H1 (cell line): ENCODE results near the gene BPIFB2. TPM values are rescaled to one million over a fixed set of nuclear protein-coding genes. Genes with fewer than 3 reads are reported as not detected.

Experiments used
- CTCF ChIA-PET: fragments of 300-600 bp; sonication (Branson Sonifier 250); formaldehyde crosslinking; loops from one replicate; lab custom pipeline; 2021; ENCODE audit not compliant: partially characterized antibody; lab: Charles Lee
- POLR2A ChIA-PET: fragments of 300-600 bp; sonication (Branson Sonifier 250); formaldehyde crosslinking; loops from one replicate; lab custom pipeline; 2021; ENCODE audit warnings: inconsistent platforms; ENCODE audit not compliant: partially characterized antibody; lab: Charles Lee
- DNase-seq, 2 experiments: peaks; one replicate each; pipeline versions ENCODE4 v3.0.0 to v3.0.0-alpha.2; 2010 to 2022; ENCODE audit warnings: low spot score in 2 of 2, low read depth in 1 of 2, mixed read lengths in 1 of 2
- FAIRE-seq: peaks from 2 replicates; lab custom pipeline; 2011; peaks lifted over from hg19 to GRCh38; lab: Jason Lieb, UNC
- H2AFZ ChIP-seq: 2 replicates; pipeline ENCODE4 v1.8.1; 2012; ENCODE audit warnings: low read length, inconsistent platforms
- H2AK5ac ChIP-seq: 2 replicates; pipeline ENCODE4 v1.6.1; 2013; ENCODE audit warnings: low read depth, low read length
- H2BK120ac ChIP-seq: replicated peaks from 2 replicates; pipeline ENCODE3; 2013; ENCODE audit warnings: low read depth, low read length, inconsistent platforms
- H2BK12ac ChIP-seq: 2 replicates; pipeline ENCODE4 v1.6.1; 2013; ENCODE audit warnings: low read depth, low read length
- H2BK15ac ChIP-seq: 2 replicates; pipeline ENCODE4 v1.6.1; 2013; ENCODE audit warnings: low read length
- H2BK20ac ChIP-seq: 2 replicates; pipeline ENCODE4 v1.6.1; 2013; ENCODE audit warnings: low read length
- H2BK5ac ChIP-seq: 2 replicates; pipeline ENCODE4 v1.6.1; 2013; ENCODE audit warnings: low read depth, low read length
- H3K14ac ChIP-seq: 2 replicates; pipeline ENCODE4 v1.6.1; 2013; ENCODE audit warnings: inconsistent platforms; ENCODE audit not compliant: insufficient read length
- H3K18ac ChIP-seq: 2 replicates; pipeline ENCODE4 v1.6.1; 2013; ENCODE audit warnings: low read length; ENCODE audit errors: extremely low read depth
- H3K23ac ChIP-seq: 2 replicates; pipeline ENCODE4 v1.6.1; 2013; ENCODE audit warnings: inconsistent platforms; ENCODE audit not compliant: insufficient read length
- H3K23me2 ChIP-seq: 2 replicates; pipeline ENCODE4 v1.6.1; 2013; ENCODE audit warnings: low read depth, low read length
- H3K27ac ChIP-seq: 2 replicates; pipeline ENCODE4 v1.6.1; 2011; ENCODE audit warnings: low read depth, low read length, inconsistent platforms
- H3K27me3 ChIP-seq, 4 experiments: replicated peaks in 1 of 4; 1 replicate in 1 of 4; 2 replicates in 3 of 4; pipeline versions ENCODE4 v1.6.1 to v1.8.1; 2011 to 2013; ENCODE audit warnings: low read length in 3 of 4, mild to moderate bottlenecking in 3 of 4, inconsistent platforms in 2 of 4, mixed read lengths in 2 of 4, moderate library complexity in 1 of 4; ENCODE audit not compliant: control insufficient read depth in 3 of 4, insufficient read depth in 3 of 4; ENCODE audit errors: extremely low read depth in 1 of 4
- H3K36me3 ChIP-seq, 4 experiments: 2 replicates each; pipeline versions ENCODE4 v1.6.1 to v1.8.1; 2011 to 2013; ENCODE audit warnings: mild to moderate bottlenecking in 4 of 4, low read length in 3 of 4, moderate library complexity in 2 of 4, control low read depth in 1 of 4, inconsistent platforms in 1 of 4; ENCODE audit not compliant: insufficient read depth in 4 of 4, control insufficient read depth in 2 of 4
- H3K4ac ChIP-seq: replicated peaks from 2 replicates; pipeline ENCODE3; 2013; ENCODE audit warnings: low read length, low read depth, mixed read lengths, inconsistent platforms; ENCODE audit not compliant: insufficient read length
- H3K4me1 ChIP-seq, 4 experiments: replicated peaks in 1 of 4; 1 replicate in 1 of 4; 2 replicates in 3 of 4; pipeline versions ENCODE4 v1.6.1 to v1.8.1; 2011 to 2013; ENCODE audit warnings: low read length in 3 of 4, inconsistent platforms in 2 of 4, mixed read lengths in 1 of 4; ENCODE audit not compliant: insufficient read depth in 4 of 4, control insufficient read depth in 3 of 4
- H3K4me2 ChIP-seq, 2 experiments: 2 replicates each; pipeline versions ENCODE4 v1.6.1 to v1.8.1; 2011 to 2013; ENCODE audit warnings: low read depth in 2 of 2, low read length in 2 of 2, control low read depth in 1 of 2, inconsistent platforms in 1 of 2, mild to moderate bottlenecking in 1 of 2; ENCODE audit not compliant: insufficient read depth in 1 of 2
- H3K4me3 ChIP-seq, 4 experiments: fragments of 200-600, 300-600 bp in 1 of 4; sonication (generic), shearing (Covaris generic), sonication (Bioruptor Twin) in 1 of 4; 2 replicates each; pipeline versions ENCODE4 v1.5.1 to v1.8.1; 2011 to 2016; ENCODE audit warnings: low read length in 4 of 4, low read depth in 3 of 4, control low read depth in 2 of 4, inconsistent platforms in 2 of 4, mild to moderate bottlenecking in 2 of 4, mixed read lengths in 1 of 4, moderate library complexity in 1 of 4; ENCODE audit not compliant: insufficient read depth in 2 of 4; ENCODE audit errors: extremely low read depth in 1 of 4
- H3K56ac ChIP-seq: replicated peaks from 2 replicates; pipeline ENCODE3; 2013; ENCODE audit warnings: low read depth, mild to moderate bottlenecking, mixed read lengths, low read length, inconsistent platforms; ENCODE audit not compliant: insufficient read length
- H3K79me1 ChIP-seq: 2 replicates; pipeline ENCODE4 v1.6.1; 2013; ENCODE audit warnings: low read depth, low read length, control low read depth
- H3K79me2 ChIP-seq, 2 experiments: 2 replicates each; pipeline versions ENCODE4 v1.6.1 to v1.8.1; 2012 to 2013; ENCODE audit warnings: low read length in 2 of 2, mild to moderate bottlenecking in 2 of 2, inconsistent platforms in 1 of 2; ENCODE audit not compliant: insufficient read depth in 2 of 2, control insufficient read depth in 1 of 2
- H3K9ac ChIP-seq, 4 experiments: replicated peaks in 1 of 4; 1 replicate in 1 of 4; 2 replicates in 3 of 4; pipeline versions ENCODE4 v1.6.1 to v1.8.1; 2011 to 2013; ENCODE audit warnings: low read depth in 3 of 4, low read length in 3 of 4, control low read depth in 2 of 4, mild to moderate bottlenecking in 2 of 4, moderate library complexity in 2 of 4, inconsistent platforms in 1 of 4; ENCODE audit errors: extremely low read depth in 1 of 4
- H3K9me3 ChIP-seq, 2 experiments: 2 replicates each; pipeline versions ENCODE4 v1.6.1 to v1.8.1; 2012 to 2013; ENCODE audit warnings: mild to moderate bottlenecking in 2 of 2, moderate library complexity in 2 of 2, control low read depth in 1 of 2, inconsistent platforms in 1 of 2, low read depth in 1 of 2, low read length in 1 of 2, mixed read lengths in 1 of 2; ENCODE audit not compliant: insufficient read depth in 2 of 2
- H4K20me1 ChIP-seq, 2 experiments: replicated peaks in 1 of 2; 2 replicates each; pipeline versions ENCODE3 to v1.8.1; 2011 to 2013; ENCODE audit warnings: inconsistent platforms in 2 of 2, low read length in 2 of 2, mild to moderate bottlenecking in 1 of 2; ENCODE audit not compliant: insufficient read depth in 2 of 2, control insufficient read depth in 1 of 2
- H4K5ac ChIP-seq: 2 replicates; pipeline ENCODE4 v1.6.1; 2013; ENCODE audit warnings: low read length, low read depth, mixed read lengths, inconsistent platforms; ENCODE audit not compliant: insufficient read length
- H4K8ac ChIP-seq: 2 replicates; pipeline ENCODE4 v1.8.0; 2013; ENCODE audit warnings: mild to moderate bottlenecking, moderate library complexity, low read length, inconsistent platforms; ENCODE audit not compliant: insufficient read depth; ENCODE audit errors: extremely low read depth
- H4K91ac ChIP-seq: replicated peaks from 2 replicates; pipeline ENCODE3; 2013; ENCODE audit warnings: low read length, mixed read lengths, inconsistent platforms; ENCODE audit not compliant: insufficient read length
- ATF2 ChIP-seq: IDR thresholded peaks from 2 replicates; pipeline ENCODE4 v1.6.1; 2012; ENCODE audit warnings: low read length, inconsistent platforms
- CEBPB ChIP-seq: IDR thresholded peaks from 2 replicates; pipeline ENCODE4 v1.6.1; 2012; ENCODE audit warnings: low read depth, low read length
- JUND ChIP-seq: IDR thresholded peaks from 2 replicates; pipeline ENCODE4 v1.6.1; 2011; ENCODE audit warnings: mild to moderate bottlenecking, improper control_type of control experiment, low read length
- SIN3A ChIP-seq, 2 experiments: IDR thresholded peaks in 1 of 2; conservative IDR thresholded peaks in 1 of 2; 2 replicates each; pipeline ENCODE4 v1.6.1; 2011 to 2012; ENCODE audit warnings: low read length in 2 of 2, improper control_type of control experiment in 1 of 2, low read depth in 1 of 2, mild to moderate bottlenecking in 1 of 2
- SP1 ChIP-seq: IDR thresholded peaks from 2 replicates; pipeline ENCODE4 v1.6.1; 2011; ENCODE audit warnings: low read depth, low read length
- SUZ12 ChIP-seq: fragments of 200-600 bp; sonication (generic); IDR thresholded peaks from 2 replicates; pipeline ENCODE4 v1.6.1; 2012; ENCODE audit warnings: mild to moderate bottlenecking, inconsistent platforms, low read length, moderate library complexity, mixed read lengths
- WGBS, 2 experiments: shearing (Covaris generic) in 1 of 2; methylation state at CpG; one replicate each; pipeline versions ENCODE4 v1.1.6 to v1.1.7; 2013 to 2015; ENCODE audit warnings: low lambda C conversion rate in 2 of 2, mixed read lengths in 2 of 2, inconsistent platforms in 1 of 2, low coverage in 1 of 2, missing lambda C conversion rate in 1 of 2; ENCODE audit not compliant: insufficient replicate concordance in 2 of 2, insufficient coverage in 1 of 2, insufficient read length in 1 of 2; ENCODE audit errors: extremely low coverage in 1 of 2, missing lambda C conversion rate in 1 of 2; 5-methylcytosine and 5-hydroxymethylcytosine counted together
- polyA plus RNA-seq, 7 experiments: library from polyadenylated mRNA; depleted of rRNA in 3 of 7; stranded (reverse) in 5 of 7; unstranded in 2 of 7; fragments of >200 nt in 5 of 7; fragments of 200-250 nt in 2 of 7; gene quantifications; 1 replicate in 5 of 7; 2 replicates in 1 of 7; 4 replicates in 1 of 7; pipeline versions ENCODE4 v1.2.1 to v1.2.3, GENCODE V29; 2011 to 2013; ENCODE audit warnings: missing spikeins in 2 of 7, mixed read lengths in 2 of 7
- total RNA-seq: library from RNA; stranded (reverse); fragmentation: NEBNext Ultra II Directional; extraction: Animal tissue kit (Norgen Biotek cat#: 25700); gene quantifications from 2 replicates; pipeline ENCODE4 v1.2.1, GENCODE V29; 2021

BPIFB2 gene
- total and polyA plus RNA-seq, 2 of the 8 experiments (the other 6 are each of a cell fraction or from before 2014, with no cell fraction given): not detected

GRCh38 chr20:33031531-33031930, 24.0 kb downstream of the BPIFB2 start, which contains the start of gene BPIFB6:
BPIFB6 (plus strand) TSS chr20:33031648; CDS start chr20:33031648, 0 bp downstream.
- POLR2A ChIA-PET: no interaction called here

More at GRCh38 chr20:33031531-33031930, 24.0 kb downstream of the BPIFB2 start, which contains the start of gene BPIFB6:
- H3K27ac ChIP-seq: no peak within 1 kb of the TSS
- no peak within 1 kb of the TSS for H2AK5ac ChIP-seq
- H4K20me1 ChIP-seq: peaks cover 0 to 2% of the 10 kb centered on the region in 2 experiments
- H3K56ac ChIP-seq: no peak within 1 kb of the TSS
- no peak within 1 kb of the TSS for H3K9ac ChIP-seq
- no peak within 1 kb of the TSS for H3K4me2 ChIP-seq
- H4K5ac ChIP-seq: no peak within 1 kb of the TSS
- H3K9me3 ChIP-seq: no peaks in the 10 kb centered on the region
- no peaks in the 10 kb centered on the region for H3K4me1 ChIP-seq
- H2BK5ac ChIP-seq: no peak within 1 kb of the TSS
- no peaks in the 10 kb centered on the region for H3K79me2 ChIP-seq
- no peak within 1 kb of the TSS for H4K91ac ChIP-seq
- H2BK120ac ChIP-seq: no peak within 1 kb of the TSS
- H2BK20ac ChIP-seq: no peak within 1 kb of the TSS
- H3K23me2 ChIP-seq: no peaks in the 10 kb centered on the region
- no peak within 1 kb of the TSS for H3K4me3 ChIP-seq
- H4K8ac ChIP-seq: no peak within 1 kb of the TSS; the same call in 1 of the 2 replicates
- CTCF ChIA-PET: interaction anchor here (1.5 to 1.7 kb wide), 2 partner anchors 35 to 38 kb away, joined by 3 read pairs; no protein-coding TSS in a partner anchor
- H3K27me3 ChIP-seq: no peaks in the 10 kb centered on the region
- WGBS, 2 experiments: 90% methylated on average over 10 of the region's 10 CpGs; no CpG with 5 or more reads in 1 of the 2 experiments
- no peak within 1 kb of the TSS for H3K14ac ChIP-seq
- no peak within 1 kb of the TSS for H2AFZ ChIP-seq
- H3K79me1 ChIP-seq: no peaks in the 10 kb centered on the region
- FAIRE-seq: no peak
- TF ChIP-seq ATF2 (no peak), JUND (no peak), SIN3A (conservative IDR thresholded peaks at IDR 0.05 in 1 of 2, IDR thresholded peaks at IDR 0.05 in 1 of 2; ENCODE audit: low read depth in 1 of 2, low read length in 2 of 2) (no peak), SP1 (no peak), SUZ12 (no peak), CEBPB (no peak)
- no peak within 1 kb of the TSS for H2BK12ac ChIP-seq
- H3K36me3 ChIP-seq: no peaks in the 10 kb centered on the region
- no peak within 1 kb of the TSS for H2BK15ac ChIP-seq
- H3K23ac ChIP-seq: no peak within 1 kb of the TSS
- H3K18ac ChIP-seq: no peak within 1 kb of the TSS
- DNase-seq: no peak
- H3K4ac ChIP-seq: no peak within 1 kb of the TSS
